ENCODE data around the gene RERE. TPM values are rescaled to one million over a fixed set of nuclear protein-coding genes. Genes with fewer than 3 reads are reported as not detected.

RERE gene
- total RNA-seq, 1 experiment from 2014 or later = 37.1 TPM

DNA sequence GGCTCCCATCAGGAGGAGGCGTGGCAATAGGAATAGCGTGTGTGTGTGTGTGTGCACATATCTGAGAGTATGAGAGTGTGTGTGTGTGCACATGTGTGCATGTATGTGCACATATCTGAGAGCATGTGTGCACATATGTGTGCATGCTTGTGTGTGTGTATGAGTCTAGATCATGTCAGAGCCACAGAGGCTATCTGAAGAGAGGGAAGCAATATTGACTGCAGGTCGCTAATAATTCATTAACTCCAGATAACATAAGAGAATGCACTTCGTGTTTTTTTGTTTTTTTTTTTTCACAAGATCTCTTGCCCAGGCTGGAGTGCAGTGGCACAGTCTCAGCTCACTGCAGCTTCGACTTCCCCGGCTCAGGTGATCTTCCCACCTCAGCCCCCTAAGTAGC lies 504.2 kb downstream of the RERE start:
- DNase-seq (ENCODE audit: low spot score) = no peak

DNA sequence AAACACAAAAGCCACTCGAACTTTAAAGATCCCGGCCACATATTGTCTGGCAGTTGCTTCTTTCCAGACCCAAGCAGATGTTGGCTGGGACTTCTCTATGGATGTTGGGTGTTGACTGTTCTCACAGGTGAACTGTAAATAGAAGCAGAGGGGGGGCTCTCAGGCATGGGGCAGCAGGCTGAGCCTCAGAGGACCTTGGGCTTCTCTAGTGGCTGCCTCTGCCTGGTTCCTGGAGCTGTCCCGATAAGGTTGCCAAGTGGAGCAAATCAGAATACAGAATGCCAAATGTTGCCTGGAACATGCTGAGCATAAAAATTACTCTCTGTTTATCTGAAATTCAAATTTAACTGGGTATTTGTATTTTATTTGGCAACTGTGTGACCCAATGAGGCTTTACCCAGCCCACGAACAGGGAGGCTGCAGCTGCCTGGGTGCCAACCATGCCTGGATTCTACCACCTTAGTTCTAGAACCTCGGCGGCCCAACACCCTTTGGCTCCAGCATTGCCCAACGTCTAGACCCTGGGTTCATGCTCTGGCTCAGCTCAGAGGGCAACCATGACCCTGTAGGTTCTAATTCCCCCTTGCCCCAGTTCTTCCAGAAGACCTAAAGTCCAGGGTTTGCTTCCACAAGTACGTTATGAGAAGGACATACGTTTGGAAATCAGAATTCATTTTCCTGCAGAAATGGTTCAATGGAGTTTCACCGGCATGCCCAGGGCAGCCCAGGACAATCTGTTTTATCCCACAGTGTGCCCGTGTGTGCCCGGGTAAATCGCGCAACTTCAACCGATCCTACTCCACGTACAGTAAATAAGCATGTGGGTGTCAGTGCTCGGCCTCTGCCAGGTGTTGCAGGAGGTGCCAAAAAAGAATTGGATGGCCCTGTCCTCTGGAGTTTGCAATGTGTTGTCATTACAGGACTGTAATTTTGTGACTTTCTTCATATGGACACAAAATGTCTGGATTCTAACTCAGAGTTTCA lies 504.9 kb downstream of the RERE start:
- no peak for DNase-seq (ENCODE audit: low spot score)

DNA sequence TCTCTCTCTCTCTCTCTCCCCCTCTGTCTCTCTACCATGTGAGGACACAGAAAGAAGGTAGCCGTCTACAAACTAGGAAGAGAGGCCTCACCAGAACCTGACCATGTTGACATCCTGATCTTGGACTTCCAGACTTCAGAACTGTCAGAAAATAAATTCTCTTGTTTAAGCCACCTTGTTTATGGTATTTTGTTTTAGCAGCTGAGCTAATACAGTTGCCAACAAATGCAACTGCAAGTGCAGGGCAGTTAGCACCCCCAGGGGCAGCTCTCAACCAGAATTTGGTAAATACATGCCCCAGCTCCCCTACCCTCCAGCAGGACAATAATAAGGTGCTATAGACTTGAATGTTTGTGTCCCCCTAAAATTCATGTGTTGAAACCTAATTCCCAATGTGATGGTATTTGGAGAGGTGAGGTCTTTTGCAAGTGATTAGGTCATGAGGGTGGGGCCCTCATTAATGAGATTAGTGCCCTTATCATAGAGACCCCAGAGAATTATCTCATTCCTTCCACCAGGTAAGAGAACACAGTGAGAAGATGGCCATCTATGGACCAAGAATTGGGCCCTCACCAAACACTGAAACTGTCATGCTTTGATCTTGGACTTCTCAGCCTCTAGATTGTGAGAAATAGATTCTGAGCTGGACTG lies 506.2 kb downstream of the RERE start:
- no peak for DNase-seq (ENCODE audit: low spot score)

DNA sequence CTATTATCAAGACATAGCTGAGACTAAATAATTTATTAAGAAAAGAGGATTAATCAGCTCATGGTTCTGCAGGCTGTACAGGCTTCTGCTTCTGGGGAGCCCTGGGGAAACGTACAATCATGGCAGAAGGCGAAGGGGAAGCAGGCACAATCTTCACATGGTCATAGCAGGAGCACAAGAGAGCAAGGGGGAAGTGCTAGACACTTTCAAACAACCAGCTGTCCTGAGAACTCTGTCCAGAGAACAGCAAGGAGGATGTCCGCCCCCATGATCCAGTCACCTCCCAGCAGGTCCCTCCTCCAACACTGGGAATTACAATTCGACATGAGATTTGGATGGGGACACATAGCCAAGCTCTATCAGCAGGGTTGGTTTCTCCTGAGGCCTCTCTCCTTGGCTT lies 509.8 kb downstream of the RERE start:
- no peak for DNase-seq (ENCODE audit: low spot score)

- DNase-seq (ENCODE audit: low spot score) = no peak
These were observed 513.6 kb downstream of the RERE start for GRCh38 chr1:8303876-8304275.

DNA sequence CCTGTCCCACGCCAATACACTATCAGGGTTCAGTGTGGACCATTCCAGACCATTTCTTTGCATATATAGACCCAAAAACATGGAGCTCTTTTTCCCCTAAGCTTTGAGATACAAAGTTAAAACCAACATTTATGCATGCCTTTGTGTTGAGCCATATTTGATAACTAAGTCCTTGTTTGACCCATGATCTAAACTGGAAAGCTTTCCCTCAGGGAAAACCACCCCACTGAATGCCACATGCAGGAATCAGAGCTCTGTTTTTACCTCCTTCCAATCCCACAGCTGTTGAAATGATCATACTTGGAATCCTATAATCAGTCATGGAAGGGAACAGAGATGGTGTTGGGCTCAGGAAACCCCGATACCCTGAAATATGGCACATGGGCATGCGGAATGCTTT lies 514.3 kb downstream of the RERE start:
- no peak for DNase-seq (ENCODE audit: low spot score)

Small RNA genes lying within 50 kb of the gene (small RNA-seq; reads per million reads assigned to genes)
- gene MIR6728 (not detected), gene RF00019 (not detected), gene RF00599 (not detected)

Other genes starting within 250 kb of the RERE start
- gene ENO1, start 61.0 kb upstream of the RERE start, total RNA-seq (2014; rRNA removed; shearing (Covaris generic)) = 2,011 and 2,121 TPM in 2 replicates
- not detected in 2 replicates for gene CA6, start 128.2 kb upstream of the RERE start, total RNA-seq (2014; rRNA removed; shearing (Covaris generic))
- gene SLC2A7, start 208.8 kb upstream of the RERE start, total RNA-seq (2014; rRNA removed; shearing (Covaris generic)) = not detected in 2 replicates

All from HT-29 (cell line).